ENCODE results near the gene BRICD5.

GRCh38 chr16:2165861-2166260, 44.8 kb downstream of the BRICD5 start:
- TF ChIP-seq EZH2phosphoT487 (IDR thresholded peaks at IDR 0.05), result no peak
- no peak for TF ChIP-seq EZH2 (IDR thresholded peaks at IDR 0.05)
